HepG2 (cell line): ENCODE data around the gene TRIM31. TPM values are rescaled to one million over a fixed set of nuclear protein-coding genes. Genes with fewer than 3 reads are reported as not detected.

ENCODE experiments used
- HMGXB3 ChIP-seq: sonication (generic); formaldehyde crosslinking; IDR thresholded peaks from 2 replicates; pipeline ENCODE4 v1.4.0; 2020; ENCODE audit warnings: missing genetic modification reagents, borderline replicate concordance
- KLF16 ChIP-seq, 2 experiments: sonication (generic) in 1 of 2; formaldehyde crosslinking in 1 of 2; IDR thresholded peaks; 2 replicates each; pipeline versions ENCODE4 v1.6.1 to v1.8.0; 2016 to 2023; ENCODE audit warnings: missing genetic modification reagents in 2 of 2, missing compliant biosample characterization in 1 of 2
- MNT ChIP-seq: fragments of 450-650 bp; IDR thresholded peaks from 2 replicates; pipeline ENCODE4 v1.6.1; 2016
- PCBP1 ChIP-seq: fragments of 200-400 bp; formaldehyde crosslinking; IDR thresholded peaks from 2 replicates; pipeline ENCODE4 v1.6.1; 2017; ENCODE audit warnings: mild to moderate bottlenecking, low read depth, low read length, borderline replicate concordance
- REST ChIP-seq, 2 experiments: IDR thresholded peaks; 2 replicates each; pipeline ENCODE4 v1.6.1; 2011 to 2012; ENCODE audit warnings: low read length in 2 of 2, borderline replicate concordance in 1 of 2, low read depth in 1 of 2, mild to moderate bottlenecking in 1 of 2, moderate library complexity in 1 of 2
- TEF ChIP-seq: sonication (generic); formaldehyde crosslinking; IDR thresholded peaks from 2 replicates; pipeline ENCODE4 v1.5.0; 2020; ENCODE audit warnings: missing genetic modification reagents
- ZNF557 ChIP-seq: sonication (generic); formaldehyde crosslinking; IDR thresholded peaks from 2 replicates; pipeline ENCODE4 v1.4.0; 2020; ENCODE audit warnings: missing genetic modification reagents
- ZNF772 ChIP-seq: sonication (generic); formaldehyde crosslinking; IDR thresholded peaks from 2 replicates; pipeline ENCODE4 v1.5.0; 2020; ENCODE audit warnings: mild to moderate bottlenecking, missing genetic modification reagents
- ZNF841 ChIP-seq: sonication (generic); formaldehyde crosslinking; IDR thresholded peaks from 2 replicates; pipeline ENCODE4 v1.8.1; 2023; ENCODE audit warnings: missing genetic modification reagents, borderline replicate concordance
- polyA plus RNA-seq, 8 experiments: library from polyadenylated mRNA; depleted of rRNA in 3 of 8; stranded (reverse) in 7 of 8; unstranded in 1 of 8; fragments of >200 nt; fragmentation: Illumina TruSeq in 4 of 8; extraction: Trizol in 4 of 8; gene quantifications; 2 replicates each; pipeline versions ENCODE4 v1.2.1 to v1.2.3, GENCODE V29; 2011 to 2016; ENCODE audit warnings: low read depth in 4 of 8, missing spikeins in 1 of 8, mixed read lengths in 1 of 8; ENCODE audit not compliant: insufficient read depth in 1 of 8
- total RNA-seq, 5 experiments: library from RNA; depleted of rRNA; stranded (reverse); fragments of >200 nt; fragmentation: Illumina TruSeq; extraction: Trizol; gene quantifications; 2 replicates each; pipeline ENCODE4 v1.2.3, GENCODE V29; 2016; ENCODE audit warnings: low read depth in 1 of 5
- TF ChIP-seq, protein P1 (sequence below): sonication (generic); formaldehyde crosslinking; IDR thresholded peaks from 2 replicates; pipeline ENCODE4 v1.5.1; 2020; ENCODE audit warnings: mild to moderate bottlenecking, missing genetic modification reagents

The TRIM31 gene
- total and polyA plus RNA-seq, 2 of the 13 experiments (the other 11 are each of a cell fraction or from before 2014, with no cell fraction given): 0.13 to 0.51 TPM

DNA sequence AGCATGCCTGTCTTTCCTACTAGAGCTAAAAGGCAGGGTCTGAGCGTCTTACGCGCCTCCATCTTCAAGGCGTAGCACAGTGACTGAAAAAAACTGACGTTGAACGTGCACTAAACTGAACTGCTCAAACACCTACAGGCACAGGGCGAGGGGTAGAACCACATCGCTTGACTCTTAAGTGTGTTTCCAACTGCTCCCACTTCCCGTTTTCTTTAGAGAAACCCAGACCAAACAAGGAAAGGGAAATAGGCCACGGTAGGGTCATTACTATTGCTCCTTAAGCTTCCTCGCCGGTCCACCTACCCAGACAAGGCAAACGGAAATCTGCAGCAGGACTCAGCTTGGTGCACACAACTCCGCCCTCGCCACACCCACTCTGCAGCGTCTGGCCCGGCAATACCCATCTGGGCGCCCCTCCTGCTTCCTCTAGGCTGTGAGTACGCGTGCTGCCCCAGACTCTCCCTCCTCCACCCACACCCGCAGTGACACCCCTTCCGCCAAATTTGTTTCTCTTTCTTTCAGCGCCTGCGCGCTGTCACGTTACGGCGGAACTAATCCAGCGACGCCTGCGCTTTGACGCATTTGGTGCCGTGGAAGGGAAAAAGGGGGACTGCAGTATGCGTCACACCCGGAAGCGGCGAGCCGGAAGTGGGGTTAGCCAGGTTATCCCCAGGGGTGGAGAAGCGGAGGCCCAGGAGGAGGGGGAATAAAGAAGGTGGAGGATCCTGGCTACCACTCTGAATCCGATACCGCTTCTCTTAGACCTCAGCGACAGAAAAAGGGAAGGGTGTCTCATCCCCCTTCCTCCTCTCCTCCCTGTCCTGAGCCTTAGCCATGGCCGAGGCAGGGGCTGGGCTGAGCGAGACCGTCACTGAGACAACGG, 46.1 kb downstream of the TRIM31 start, which contains the start of gene PPP1R11 (continued):
- peak; percentile 86; the same call in 1 of the 2 replicates for TF ChIP-seq HMGXB3 (CRISPR knock-in tag)
- TF ChIP-seq ZNF772: no peak; the same call in 1 of the 2 replicates
- TF ChIP-seq KLF16 (CRISPR knock-in tag; IDR thresholded peaks at IDR 0.05): peak in 1 of 2 experiments; percentile 95; a peak in 2 of 4 replicates
- TF ChIP-seq, protein P1, sequence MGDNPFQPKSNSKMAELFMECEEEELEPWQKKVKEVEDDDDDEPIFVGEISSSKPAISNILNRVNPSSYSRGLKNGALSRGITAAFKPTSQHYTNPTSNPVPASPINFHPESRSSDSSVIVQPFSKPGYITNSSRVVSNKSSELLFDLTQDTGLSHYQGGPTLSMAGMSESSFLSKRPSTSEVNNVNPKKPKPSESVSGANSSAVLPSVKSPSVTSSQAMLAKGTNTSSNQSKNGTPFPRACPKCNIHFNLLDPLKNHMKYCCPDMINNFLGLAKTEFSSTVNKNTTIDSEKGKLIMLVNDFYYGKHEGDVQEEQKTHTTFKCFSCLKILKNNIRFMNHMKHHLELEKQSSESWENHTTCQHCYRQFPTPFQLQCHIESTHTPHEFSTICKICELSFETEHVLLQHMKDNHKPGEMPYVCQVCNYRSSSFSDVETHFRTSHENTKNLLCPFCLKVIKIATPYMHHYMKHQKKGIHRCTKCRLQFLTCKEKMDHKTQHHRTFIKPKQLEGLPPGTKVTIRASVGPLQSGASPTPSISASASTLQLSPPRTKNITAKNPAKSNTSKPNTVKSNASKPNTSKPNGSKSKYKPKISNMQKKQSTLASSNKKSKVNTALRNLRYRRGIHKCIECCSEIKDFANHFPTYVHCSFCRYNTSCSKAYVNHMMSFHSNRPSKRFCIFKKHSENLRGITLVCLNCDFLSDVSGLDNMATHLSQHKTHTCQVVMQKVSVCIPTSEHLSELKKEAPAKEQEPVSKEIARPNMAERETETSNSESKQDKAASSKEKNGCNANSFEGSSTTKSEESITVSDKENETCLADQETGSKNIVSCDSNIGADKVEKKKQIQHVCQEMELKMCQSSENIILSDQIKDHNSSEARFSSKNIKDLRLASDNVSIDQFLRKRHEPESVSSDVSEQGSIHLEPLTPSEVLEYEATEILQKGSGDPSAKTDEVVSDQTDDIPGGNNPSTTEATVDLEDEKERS (CRISPR knock-in tag): no peak; the same call in 1 of the 2 replicates
- TF ChIP-seq MNT: peak; percentile 95
- TF ChIP-seq REST (IDR thresholded peaks at IDR 0.05; ENCODE audit: borderline replicate concordance in 1 of 2, low read depth in 1 of 2, low read length in 2 of 2): 0 out of 4 replicates have a peak, but pooled peaks of 1 of the 2 experiments have one; percentile 24
- no peak for TF ChIP-seq TEF (CRISPR knock-in tag)
- peak; percentile 97 for TF ChIP-seq PCBP1
- TF ChIP-seq ZNF841 (CRISPR knock-in tag): no peak
- TF ChIP-seq ZNF557: peak; percentile 86
